SKM-1 treated with dmso at 0.1 percent for 144 hours (cell line): ENCODE results near the gene PTH1R.

ENCODE experiments used
- DNase-seq: peaks from one replicate; lab custom pipeline; 2025; ENCODE audit not compliant: unreplicated experiment; lab: John Stamatoyannopoulos, UW

The PTH1R gene

GRCh38 chr3:46897829-46898320, 20.4 kb downstream of the PTH1R start:
- DNase-seq = no peak

DNA sequence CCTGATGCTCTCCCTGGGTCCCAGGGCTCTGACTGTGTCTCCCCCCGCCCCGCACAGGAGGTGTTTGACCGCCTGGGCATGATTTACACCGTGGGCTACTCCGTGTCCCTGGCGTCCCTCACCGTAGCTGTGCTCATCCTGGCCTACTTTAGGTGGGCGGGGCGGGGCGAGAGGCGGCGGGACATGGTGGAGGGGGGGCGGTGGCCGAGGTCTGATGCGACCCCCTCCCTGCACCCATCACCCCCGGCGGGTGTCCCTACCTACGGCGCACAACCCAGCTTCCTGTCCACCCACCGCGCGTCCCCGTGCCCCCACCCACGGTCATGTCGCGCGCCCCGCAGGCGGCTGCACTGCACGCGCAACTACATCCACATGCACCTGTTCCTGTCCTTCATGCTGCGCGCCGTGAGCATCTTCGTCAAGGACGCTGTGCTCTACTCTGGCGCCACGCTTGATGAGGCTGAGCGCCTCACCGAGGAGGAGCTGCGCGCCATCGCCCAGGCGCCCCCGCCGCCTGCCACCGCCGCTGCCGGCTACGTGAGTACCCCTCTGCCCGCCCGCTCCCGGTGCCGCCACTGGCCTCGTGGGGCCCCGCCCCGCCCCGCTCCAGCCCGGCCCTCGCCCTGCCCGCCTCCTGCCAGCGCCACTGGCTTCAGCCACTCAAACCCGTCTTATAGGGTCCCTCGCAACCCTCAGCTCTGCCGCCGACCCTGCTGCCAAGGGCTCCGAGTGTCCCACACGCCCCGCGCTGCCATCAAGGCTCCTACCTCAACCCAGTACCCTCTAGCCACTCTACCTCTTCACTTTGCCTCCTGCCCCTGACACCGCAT, 21.0 kb downstream of the PTH1R start:
- DNase-seq = no peak

DNA sequence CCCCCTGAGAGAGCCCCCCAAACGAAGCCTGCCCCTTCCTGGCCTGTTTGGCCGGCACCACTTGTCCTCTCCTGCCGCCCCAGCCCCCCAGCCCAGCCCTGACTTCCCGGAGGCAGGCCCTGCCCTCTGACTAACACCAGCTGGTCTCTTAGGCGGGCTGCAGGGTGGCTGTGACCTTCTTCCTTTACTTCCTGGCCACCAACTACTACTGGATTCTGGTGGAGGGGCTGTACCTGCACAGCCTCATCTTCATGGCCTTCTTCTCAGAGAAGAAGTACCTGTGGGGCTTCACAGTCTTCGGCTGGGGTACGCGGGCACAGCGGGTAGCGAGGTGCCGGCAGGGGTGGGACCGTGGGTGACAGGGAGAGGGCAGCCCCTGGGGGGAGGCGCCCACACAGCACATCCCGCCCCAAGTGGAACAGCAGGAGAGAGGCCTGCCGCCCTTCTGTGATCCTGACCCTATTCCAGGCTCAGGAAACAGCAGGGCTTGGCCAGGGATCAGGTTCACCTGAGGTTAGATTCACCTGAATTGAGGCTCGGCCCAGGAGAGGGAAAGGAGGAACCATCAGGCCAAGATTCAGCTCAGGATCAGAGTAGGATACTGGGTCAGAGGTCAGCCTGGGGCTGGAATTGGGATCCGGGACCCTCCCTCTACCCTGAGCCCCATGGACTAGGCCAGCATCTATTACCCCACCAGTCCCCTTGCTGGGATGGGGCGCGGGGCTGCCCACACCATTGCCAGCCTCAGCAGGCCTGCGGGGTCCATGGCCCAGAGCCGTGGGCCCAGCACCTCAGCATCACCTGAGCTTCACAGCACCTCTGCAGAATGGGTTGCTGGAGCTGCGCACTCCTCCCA, 21.9 kb downstream of the PTH1R start:
- no peak for DNase-seq

DNA sequence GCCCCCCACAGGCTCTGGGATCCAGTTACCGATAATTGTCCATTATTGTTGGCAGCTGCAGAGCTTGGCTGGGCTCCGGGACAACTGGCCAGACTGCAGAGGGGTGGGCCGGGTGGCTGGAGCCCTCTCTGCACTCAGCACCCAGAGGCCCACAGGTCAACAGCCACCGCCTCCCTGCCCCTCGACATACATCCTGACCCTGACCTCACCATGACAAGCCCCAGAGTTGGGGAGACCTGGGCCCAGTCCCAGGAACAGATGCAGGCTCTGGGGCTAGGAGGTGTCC, 22.4 kb downstream of the PTH1R start:
- DNase-seq = no peak

- no peak for DNase-seq
These were observed 22.8 kb downstream of the PTH1R start for GRCh38 chr3:46900356-46900755.

DNA sequence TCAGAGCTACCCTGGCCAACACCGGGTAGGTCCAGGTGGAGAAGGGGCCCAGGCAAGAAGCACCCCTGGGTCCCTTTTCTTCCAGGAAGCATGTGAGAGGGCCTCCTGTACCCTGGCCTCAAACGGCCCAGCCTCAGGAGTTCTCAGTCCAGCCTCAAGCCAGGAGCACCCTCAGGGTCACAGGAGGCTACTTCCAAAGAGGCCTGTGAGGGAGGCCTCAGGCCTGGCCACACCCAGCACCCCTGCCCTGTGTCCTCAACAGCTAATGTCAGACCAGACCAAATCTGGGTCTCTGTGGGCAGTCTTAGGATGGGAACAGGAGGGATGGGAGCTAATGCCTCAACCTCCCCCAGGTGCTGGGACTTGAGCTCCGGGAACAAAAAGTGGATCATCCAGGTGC, 23.5 kb downstream of the PTH1R start:
- no peak for DNase-seq

DNA sequence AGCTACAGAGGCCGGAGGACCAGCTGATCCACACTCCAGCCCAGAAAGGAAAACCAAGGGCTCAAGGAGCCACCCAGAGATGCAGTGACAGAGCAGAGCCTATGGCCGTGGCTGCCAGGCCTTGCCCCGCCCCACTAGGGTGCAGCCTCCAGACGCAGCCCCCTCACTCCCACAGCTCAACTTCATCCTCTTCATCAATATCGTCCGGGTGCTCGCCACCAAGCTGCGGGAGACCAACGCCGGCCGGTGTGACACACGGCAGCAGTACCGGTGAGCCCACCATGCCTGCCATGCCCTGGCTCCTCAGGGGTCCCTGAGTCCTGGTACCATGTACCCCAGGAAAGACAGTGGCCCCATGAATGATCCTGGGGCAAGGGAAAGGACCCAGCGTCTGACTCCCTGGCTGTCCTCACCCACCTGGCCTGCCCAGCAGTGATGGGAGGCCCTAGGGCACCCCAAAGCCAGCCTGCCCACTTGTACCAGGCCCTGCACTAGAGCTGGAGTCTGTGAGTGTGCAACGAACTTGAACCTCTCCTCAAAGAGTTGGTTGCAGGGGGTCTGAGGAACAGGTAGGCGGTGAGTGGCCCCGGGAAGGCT, 24.2 kb downstream of the PTH1R start:
- no peak for DNase-seq

DNA sequence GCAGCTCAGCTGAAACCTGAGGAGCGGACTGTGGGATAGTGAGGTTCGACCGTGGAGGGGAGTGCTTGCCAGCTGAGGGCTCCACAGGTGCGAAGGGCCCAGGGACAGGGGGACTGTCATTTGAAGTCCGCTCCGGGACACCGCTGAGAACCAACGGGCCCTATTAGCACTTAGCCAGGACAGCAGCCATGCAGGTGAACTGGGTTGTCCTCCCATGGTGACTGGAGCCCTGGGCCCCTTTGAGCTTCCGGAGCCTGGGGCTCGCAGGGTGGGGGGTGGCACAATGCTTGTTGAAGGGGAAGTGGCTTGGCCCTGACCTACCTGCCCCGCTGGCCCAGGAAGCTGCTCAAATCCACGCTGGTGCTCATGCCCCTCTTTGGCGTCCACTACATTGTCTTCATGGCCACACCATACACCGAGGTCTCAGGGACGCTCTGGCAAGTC, 24.7 kb downstream of the PTH1R start:
- no peak for DNase-seq

DNA sequence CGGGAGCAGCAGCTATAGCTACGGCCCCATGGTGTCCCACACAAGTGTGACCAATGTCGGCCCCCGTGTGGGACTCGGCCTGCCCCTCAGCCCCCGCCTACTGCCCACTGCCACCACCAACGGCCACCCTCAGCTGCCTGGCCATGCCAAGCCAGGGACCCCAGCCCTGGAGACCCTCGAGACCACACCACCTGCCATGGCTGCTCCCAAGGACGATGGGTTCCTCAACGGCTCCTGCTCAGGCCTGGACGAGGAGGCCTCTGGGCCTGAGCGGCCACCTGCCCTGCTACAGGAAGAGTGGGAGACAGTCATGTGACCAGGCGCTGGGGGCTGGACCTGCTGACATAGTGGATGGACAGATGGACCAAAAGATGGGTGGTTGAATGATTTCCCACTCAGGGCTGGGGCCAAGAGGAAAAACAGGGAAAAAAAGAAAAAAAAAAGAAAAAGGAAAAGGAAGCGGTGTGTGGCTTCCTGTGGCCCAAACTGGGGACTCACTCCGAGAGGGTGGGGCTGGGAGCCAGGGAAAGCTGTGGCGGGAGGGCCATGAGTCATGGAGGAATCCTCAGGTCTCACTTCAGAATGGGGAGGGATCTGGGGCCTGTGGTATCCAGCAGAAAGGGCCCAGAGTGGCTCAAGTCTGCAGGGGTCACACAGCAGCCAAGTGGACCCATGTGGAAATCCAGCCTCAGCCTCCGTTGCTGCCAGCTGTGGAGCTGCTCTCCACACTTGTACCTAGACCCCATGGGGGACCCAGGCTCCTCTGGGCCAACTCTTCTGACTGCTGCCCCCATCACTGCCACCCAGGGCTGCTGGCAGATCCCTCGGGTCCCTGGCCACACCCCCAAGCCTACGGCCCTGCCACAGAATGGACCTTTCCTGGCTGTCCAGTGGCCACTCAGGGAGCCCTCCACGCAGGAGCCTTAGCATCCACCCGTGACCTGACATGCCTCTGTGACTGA, 26.1 kb downstream of the PTH1R start:
- DNase-seq = no peak

- DNase-seq = no peak
These were observed 27.0 kb downstream of the PTH1R start for GRCh38 chr3:46904303-46905212.

- DNase-seq = no peak
These were observed 27.7 kb downstream of the PTH1R start for GRCh38 chr3:46905213-46905560.

DNA sequence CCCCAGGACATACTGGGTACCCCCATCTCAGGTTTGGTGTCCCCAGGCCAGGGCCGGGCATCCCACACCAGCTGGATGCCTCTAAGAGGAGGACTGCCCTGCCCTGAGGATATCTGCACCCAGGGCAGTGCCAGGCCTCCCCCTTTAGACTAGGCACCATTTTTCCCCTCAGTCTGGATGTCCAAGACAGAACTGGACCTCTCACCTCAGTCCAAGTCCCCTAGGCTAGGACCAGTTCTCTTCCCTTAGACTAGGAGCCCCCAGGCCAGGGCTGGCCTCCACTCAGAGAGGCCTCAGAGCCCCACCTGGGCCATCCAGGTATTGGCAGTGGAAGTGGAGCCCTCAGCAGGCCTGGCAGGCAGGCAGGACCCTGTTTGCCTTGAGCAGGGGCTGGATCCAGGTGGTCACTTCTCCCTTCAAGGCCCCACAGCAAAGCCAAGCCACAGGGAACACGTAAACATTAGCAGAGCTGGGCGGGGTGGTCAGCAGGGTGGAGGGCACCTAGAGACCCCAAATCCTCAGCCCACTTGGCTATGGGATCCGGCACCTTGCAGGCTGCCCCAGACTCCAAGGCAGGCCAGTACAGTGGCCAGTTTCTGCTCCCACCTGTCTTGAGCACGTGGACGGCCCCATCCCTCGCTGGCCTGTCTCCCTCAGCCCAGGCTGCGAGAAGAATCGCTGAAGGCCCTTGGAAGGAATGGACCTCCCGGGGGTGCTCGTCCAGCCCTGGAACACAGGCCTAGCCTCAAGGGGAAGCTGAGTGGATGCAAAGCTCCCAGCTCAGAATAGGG, 28.3 kb downstream of the PTH1R start:
- no peak for DNase-seq

GRCh38 chr3:46906471-46907058, 29.0 kb downstream of the PTH1R start:
- no peak for DNase-seq

- no peak for DNase-seq
These were observed 29.8 kb downstream of the PTH1R start for GRCh38 chr3:46907271-46907670.

- no peak for DNase-seq
These were observed 30.4 kb downstream of the PTH1R start for GRCh38 chr3:46907960-46908293.

DNA sequence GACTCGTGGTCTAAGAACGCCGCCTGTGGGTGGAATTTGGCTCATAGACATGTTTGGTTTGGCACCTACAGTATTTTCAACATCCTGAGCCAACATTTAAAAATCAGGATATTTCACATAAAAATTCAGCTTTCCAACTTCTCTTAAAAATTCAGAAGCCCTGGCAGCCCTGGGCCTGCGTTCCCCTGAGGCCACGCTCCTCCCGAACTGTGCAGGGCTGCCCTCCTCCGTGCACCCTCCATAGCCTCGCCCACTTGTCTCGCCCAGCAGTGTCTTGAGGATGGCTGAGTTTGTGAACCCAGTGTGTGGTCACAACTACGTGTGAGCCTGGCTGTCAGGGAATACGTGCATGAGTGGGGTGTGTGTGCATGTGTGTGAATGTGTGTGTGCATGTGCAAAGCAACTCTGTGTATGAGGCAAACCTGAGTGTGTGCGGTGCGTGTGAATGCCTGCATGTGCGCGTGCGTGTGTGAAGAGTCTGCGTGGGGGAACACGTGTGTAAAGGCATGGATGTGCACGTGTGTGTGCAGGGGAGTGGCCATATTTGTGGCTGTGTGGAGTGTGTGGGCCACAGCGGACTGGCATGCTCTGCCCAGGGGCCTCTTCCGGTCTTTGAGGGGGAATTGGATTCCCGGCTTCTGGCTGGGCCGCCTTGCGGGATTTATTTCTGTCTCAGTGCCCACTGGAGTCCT, 30.9 kb downstream of the PTH1R start:
- no peak for DNase-seq

DNA sequence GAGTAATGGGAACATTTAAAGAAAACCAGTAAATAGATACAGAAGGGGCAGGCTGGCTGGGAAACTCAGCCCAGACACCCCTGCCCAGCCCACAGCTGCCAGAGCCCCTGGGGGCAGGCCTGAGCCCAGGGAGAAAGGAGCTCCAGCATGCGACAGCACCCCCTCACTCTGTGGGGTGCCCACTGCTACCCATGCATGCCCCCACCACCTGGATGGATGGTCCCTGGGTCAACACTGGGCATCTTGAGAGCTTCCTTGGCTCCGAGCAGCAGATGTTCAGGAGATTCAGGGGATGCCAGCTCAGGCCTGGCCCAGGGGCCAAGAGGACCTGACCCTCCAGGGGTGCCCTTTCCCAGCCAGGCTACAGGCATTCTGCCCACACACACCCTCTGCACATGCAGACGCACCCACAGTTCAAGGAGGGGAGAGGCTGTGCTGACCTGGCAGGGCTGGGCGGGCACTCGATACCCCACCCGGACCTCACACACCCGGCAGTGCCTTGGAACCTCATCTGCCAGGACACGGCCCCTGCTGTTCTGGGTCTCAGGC, 31.5 kb downstream of the PTH1R start:
- DNase-seq = no peak
